PC-3 (cell line): ENCODE measurements around the gene TLR5. TPM values are rescaled to one million over a fixed set of nuclear protein-coding genes. Genes with fewer than 3 reads are reported as not detected.

Experiments
- ATAC-seq: fragments of 200-7000 bp; cut with Tn5 transposase; 2 replicates; pipeline ENCODE4 v1.9.1; 2020; ENCODE audit warnings: mild to moderate bottlenecking, moderate library complexity
- BruUV-seq: library from RNA; stranded (reverse); fragments of 400-500 nt; replicated peaks from 2 replicates; lab custom pipeline; 2021; lab: Mats Ljungman, UMichigan
- CTCF ChIA-PET: fragments of 300-600 bp; sonication (Branson Sonifier 250); formaldehyde crosslinking; loops from one replicate; lab custom pipeline; 2022; ENCODE audit warnings: antibody characterized with exemption; lab: Charles Lee
- POLR2A ChIA-PET: fragments of 300-600 bp; sonication (Branson Sonifier 250); formaldehyde crosslinking; loops from one replicate; lab custom pipeline; 2022; ENCODE audit warnings: antibody characterized with exemption; ENCODE audit not compliant: unreplicated experiment; lab: Charles Lee
- DNase-seq: peaks from one replicate; pipeline ENCODE4 v3.0.0-alpha.2; 2015
- H2AFZ ChIP-seq: fragments of 300-600 bp; sonication (generic); 2 replicates; pipeline ENCODE4 v1.6.0; 2016; ENCODE audit warnings: antibody characterized with exemption, low read length
- H3F3A ChIP-seq: fragments of 300-600 bp; sonication (generic); one replicate; pipeline ENCODE4 v1.6.0; 2017; ENCODE audit warnings: antibody characterized with exemption, low read length, control low read depth, mild to moderate bottlenecking; ENCODE audit not compliant: unreplicated experiment
- H3K27ac ChIP-seq: fragments of 300-600 bp; sonication (generic); 2 replicates; pipeline ENCODE4 v1.5.1; 2016; ENCODE audit warnings: mild to moderate bottlenecking, low read length
- H3K27me3 ChIP-seq: fragments of 300-600 bp; sonication (generic); 2 replicates; pipeline ENCODE4 v1.6.1; 2016; ENCODE audit warnings: low read length, mixed read lengths
- H3K36me3 ChIP-seq: fragments of 300-600 bp; sonication (generic); 2 replicates; pipeline ENCODE4 v1.6.1; 2016; ENCODE audit warnings: low read depth, mixed run types, low read length, mixed read lengths
- H3K4me1 ChIP-seq: fragments of 300-600 bp; sonication (generic); 2 replicates; pipeline ENCODE4 v1.5.1; 2016; ENCODE audit warnings: low read length; ENCODE audit not compliant: insufficient read depth
- H3K4me2 ChIP-seq: fragments of 300-600 bp; sonication (generic); 2 replicates; pipeline ENCODE4 v1.6.0; 2016; ENCODE audit warnings: low read length
- H3K4me3 ChIP-seq: fragments of 300-600 bp; sonication (generic); 2 replicates; pipeline ENCODE4 v1.5.1; 2016; ENCODE audit warnings: mild to moderate bottlenecking, low read length, mixed read lengths
- H3K79me2 ChIP-seq: fragments of 300-600 bp; sonication (generic); 2 replicates; pipeline ENCODE4 v1.6.1; 2017; ENCODE audit warnings: low read length, mixed read lengths
- H3K9ac ChIP-seq: fragments of 300-600 bp; sonication (generic); 2 replicates; pipeline ENCODE4 v1.6.0; 2016; ENCODE audit warnings: mild to moderate bottlenecking, low read length
- H3K9me2 ChIP-seq: fragments of 300-600 bp; sonication (generic); replicated peaks from 2 replicates; pipeline ENCODE4 v1.6.1; 2016; ENCODE audit warnings: mixed run types, low read length, mixed read lengths
- H3K9me3 ChIP-seq: fragments of 300-600 bp; sonication (generic); 2 replicates; pipeline ENCODE4 v1.6.1; 2016; ENCODE audit warnings: low read length, mixed read lengths
- H4K20me1 ChIP-seq: fragments of 300-600 bp; sonication (generic); 2 replicates; pipeline ENCODE4 v1.6.1; 2016; ENCODE audit warnings: low read length, mixed read lengths
- EZH2 ChIP-seq: fragments of 300-600 bp; sonication (generic); IDR thresholded peaks from one replicate; pipeline ENCODE4 v1.6.1; 2017; ENCODE audit warnings: antibody characterized with exemption, mild to moderate bottlenecking, low read length; ENCODE audit not compliant: unreplicated experiment
- EZH2phosphoT487 ChIP-seq: fragments of 300-600 bp; sonication (generic); IDR thresholded peaks from 2 replicates; pipeline ENCODE4 v1.6.1; 2018; ENCODE audit warnings: mild to moderate bottlenecking, antibody characterized with exemption, low read length, borderline replicate concordance
- intact Hi-C: fragments of 100-400 bp; cut with micrococcal nuclease; formaldehyde crosslinking; loops from 2 replicates; pipeline ENCODE4 v1.9.0; 2023
- total RNA-seq: library from RNA; depleted of rRNA; stranded (reverse); fragments of >200 nt; gene quantifications from 2 replicates; pipeline ENCODE4 v1.2.3, GENCODE V29; 2014
- TF ChIP-seq, protein P1 (sequence below): fragments of 300-600 bp; sonication (generic); conservative IDR thresholded peaks from 2 replicates; pipeline ENCODE4 v1.5.1; 2017; ENCODE audit warnings: antibody characterized with exemption, low read depth, mild to moderate bottlenecking, low read length

Gene TLR5
- total RNA-seq, 1 experiment from 2014 or later = 1.2 TPM

DNA sequence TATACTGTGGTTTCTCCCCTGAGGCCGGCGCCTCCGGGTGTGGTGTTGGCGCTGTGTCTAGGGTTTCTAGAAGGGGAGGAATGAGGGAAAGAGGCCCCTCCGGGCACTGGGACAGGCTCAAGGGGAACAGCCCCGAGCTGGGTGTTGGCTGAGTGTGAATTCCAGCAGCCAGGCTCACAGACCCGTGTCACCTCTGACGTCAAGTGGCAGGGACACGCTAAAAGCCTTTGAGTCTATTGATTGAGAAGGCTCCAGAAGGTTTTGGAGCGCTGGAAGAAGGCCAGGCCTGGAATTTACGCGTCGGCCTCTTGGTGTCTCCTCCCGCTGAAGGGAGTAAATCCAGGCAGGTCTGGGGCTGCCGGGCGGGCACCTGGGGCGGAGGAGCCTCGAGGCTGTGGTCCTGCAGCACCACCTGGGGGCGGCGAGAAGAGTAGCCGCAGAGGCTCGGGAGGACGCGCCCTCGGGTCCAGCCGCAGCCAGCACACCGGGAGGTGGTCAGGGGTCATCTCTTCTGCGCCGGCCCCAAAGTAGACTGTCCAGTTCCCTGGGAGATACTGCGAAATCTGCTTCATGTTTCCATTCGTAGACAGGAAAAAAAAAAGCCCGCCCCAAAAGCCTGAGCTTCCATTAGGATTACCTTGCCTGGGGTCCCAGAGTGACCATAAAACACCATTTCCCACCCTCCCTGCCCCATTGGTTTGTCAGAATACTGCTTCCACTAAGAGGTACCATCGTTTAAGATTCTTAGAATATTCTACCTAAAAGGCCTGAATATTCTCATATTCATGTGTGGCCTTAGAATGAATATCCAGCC is 61.7 kb downstream of the TLR5 start:
- Histone ChIP-seq H3F3A (no peaks in the 10 kb centered on the region), H2AFZ (peak overlapping the region; percentile 65), H3K9ac (peak overlapping the region; percentile 18; the same call in 1 of the 2 replicates), H3K9me3 (no peaks in the 10 kb centered on the region), H3K36me3 (no peaks in the 10 kb centered on the region), H4K20me1 (no peaks in the 10 kb centered on the region), H3K27ac (peak overlapping the region; percentile 49), H3K4me3 (peak overlapping the region; percentile 39; the same call in 1 of the 2 replicates), H3K4me1 (no peaks in the 10 kb centered on the region), H3K9me2 (no peaks in the 10 kb centered on the region), H3K27me3 (no peaks in the 10 kb centered on the region), H3K4me2 (peak overlapping the region; percentile 57), H3K79me2 (no peaks in the 10 kb centered on the region)
- no TSS peak for BruUV-seq
- DNase-seq = peak; percentile 99
- TF ChIP-seq EZH2 (no peak), EZH2phosphoT487 (no peak)
- TF ChIP-seq, protein P1, sequence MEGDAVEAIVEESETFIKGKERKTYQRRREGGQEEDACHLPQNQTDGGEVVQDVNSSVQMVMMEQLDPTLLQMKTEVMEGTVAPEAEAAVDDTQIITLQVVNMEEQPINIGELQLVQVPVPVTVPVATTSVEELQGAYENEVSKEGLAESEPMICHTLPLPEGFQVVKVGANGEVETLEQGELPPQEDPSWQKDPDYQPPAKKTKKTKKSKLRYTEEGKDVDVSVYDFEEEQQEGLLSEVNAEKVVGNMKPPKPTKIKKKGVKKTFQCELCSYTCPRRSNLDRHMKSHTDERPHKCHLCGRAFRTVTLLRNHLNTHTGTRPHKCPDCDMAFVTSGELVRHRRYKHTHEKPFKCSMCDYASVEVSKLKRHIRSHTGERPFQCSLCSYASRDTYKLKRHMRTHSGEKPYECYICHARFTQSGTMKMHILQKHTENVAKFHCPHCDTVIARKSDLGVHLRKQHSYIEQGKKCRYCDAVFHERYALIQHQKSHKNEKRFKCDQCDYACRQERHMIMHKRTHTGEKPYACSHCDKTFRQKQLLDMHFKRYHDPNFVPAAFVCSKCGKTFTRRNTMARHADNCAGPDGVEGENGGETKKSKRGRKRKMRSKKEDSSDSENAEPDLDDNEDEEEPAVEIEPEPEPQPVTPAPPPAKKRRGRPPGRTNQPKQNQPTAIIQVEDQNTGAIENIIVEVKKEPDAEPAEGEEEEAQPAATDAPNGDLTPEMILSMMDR = peak; percentile 97
- POLR2A ChIA-PET = interaction anchor here (0.5 kb wide), 1 partner anchor 107 kb away, joined by 3 read pairs; no protein-coding TSS in a partner anchor
- peak; percentile 96 for ATAC-seq
- intact Hi-C loops = loop anchor here (1.0 to 10.0 kb wide), 5 partner anchors 79 to 617 kb away; no protein-coding TSS in a partner anchor
- CTCF ChIA-PET = interaction anchor here (0.6 to 1.6 kb wide), 7 partner anchors 8 to 344 kb away, joined by 3 to 11 read pairs (median 3); partner anchors contain the start of gene FAM177B

DNA sequence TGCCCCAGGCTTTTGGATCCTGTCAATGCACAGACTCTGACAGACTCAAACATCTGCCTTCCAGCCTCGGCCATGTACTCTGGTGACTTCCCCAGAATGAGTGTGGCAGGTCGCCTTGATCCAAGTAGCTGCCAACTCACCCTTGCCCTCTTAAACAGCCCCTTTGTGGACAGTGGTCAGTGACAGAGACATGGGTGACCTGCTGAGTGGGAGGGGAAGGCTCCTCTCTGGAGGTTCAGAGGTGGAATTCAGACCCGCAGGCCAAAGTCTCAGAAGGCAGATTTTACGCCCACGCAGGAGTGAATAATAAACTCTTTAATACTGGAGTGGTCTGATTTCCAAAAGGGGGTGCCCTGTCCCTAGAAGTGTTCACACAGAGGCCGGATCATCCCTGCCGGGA is 63.5 kb downstream of the TLR5 start:
- Histone ChIP-seq H3K36me3 (no peaks in the 10 kb centered on the region), H4K20me1 (no peaks in the 10 kb centered on the region), H3K9me3 (no peaks in the 10 kb centered on the region), H3F3A (no peaks in the 10 kb centered on the region), H2AFZ (no peak overlapping the region), H3K9ac (no peak overlapping the region), H3K79me2 (no peaks in the 10 kb centered on the region), H3K27ac (no peak overlapping the region), H3K4me3 (no peak overlapping the region), H3K9me2 (no peaks in the 10 kb centered on the region), H3K4me1 (no peaks in the 10 kb centered on the region), H3K27me3 (no peaks in the 10 kb centered on the region), H3K4me2 (no peak overlapping the region)
- no TSS peak for BruUV-seq
- ATAC-seq (no peak), DNase-seq (no peak)
- intact Hi-C loops = loop anchor here (10.0 kb wide), 1 partner anchor 155 kb away; no protein-coding TSS in a partner anchor
- TF ChIP-seq, protein P1 = no peak
- no peak for TF ChIP-seq EZH2phosphoT487
- no peak for TF ChIP-seq EZH2
- CTCF ChIA-PET = no interaction called here
- POLR2A ChIA-PET = no interaction called here
